ENCODE results near the gene COL5A1.

The COL5A1 gene

GRCh38 chr9:134730761-134731496 is 89.3 kb downstream of the COL5A1 start:
- no peak for DNase-seq

GRCh38 chr9:134731497-134732391 is 90.1 kb downstream of the COL5A1 start:
- DNase-seq, result no peak

- DNase-seq, result no peak
Measured at GRCh38 chr9:134732392-134733110, 90.9 kb downstream of the COL5A1 start.

GRCh38 chr9:134733480-134734232 is 92.1 kb downstream of the COL5A1 start:
- no peak for DNase-seq

- DNase-seq, result no peak
Measured at GRCh38 chr9:134734270-134734669, 92.7 kb downstream of the COL5A1 start.

GRCh38 chr9:134735441-134736175 is 94.0 kb downstream of the COL5A1 start:
- no peak for DNase-seq

- no peak for DNase-seq
Measured at GRCh38 chr9:134736791-134737497, 95.3 kb downstream of the COL5A1 start.

GRCh38 chr9:134737842-134738580 is 96.4 kb downstream of the COL5A1 start:
- DNase-seq, result no peak

GRCh38 chr9:134738869-134739659 is 97.5 kb downstream of the COL5A1 start:
- DNase-seq, result peak; percentile 55

GRCh38 chr9:134739660-134739968 is 98.0 kb downstream of the COL5A1 start:
- no peak for DNase-seq

- DNase-seq, result no peak
Measured at GRCh38 chr9:134740071-134740470, 98.5 kb downstream of the COL5A1 start.

GRCh38 chr9:134741846-134742245 is 100.2 kb downstream of the COL5A1 start:
- no peak for DNase-seq

GRCh38 chr9:134742822-134743535 is 101.4 kb downstream of the COL5A1 start:
- DNase-seq, result no peak

GRCh38 chr9:134743853-134744252 is 102.2 kb downstream of the COL5A1 start:
- no peak for DNase-seq

GRCh38 chr9:134744385-134745295 is 103.0 kb downstream of the COL5A1 start:
- no peak for DNase-seq

GRCh38 chr9:134747951-134748489 is 106.4 kb downstream of the COL5A1 start:
- no peak for DNase-seq

GRCh38 chr9:134748591-134748990 is 107.0 kb downstream of the COL5A1 start:
- DNase-seq, result no peak
